Stimulated activated naive CD8-positive, alpha-beta T cell treated with anti-CD3 and anti-CD28 coated beads, Interleukin-15, Interleukin-2, amounts not matched to agents 100 ng/mL and 50 ng/mL, for 24 hours (primary cell): ENCODE measurements around the gene RHOT1.
"Not testable (repeated sequence)": the region's sequence is repeated elsewhere in the genome, so short reads cannot be mapped to it uniquely, and the experiment has no call there.

Experiments
- H3K27ac Mint-ChIP-seq: one replicate; pipeline ENCODE4 v1.8.0; 2021; ENCODE audit warnings: mild to moderate bottlenecking, mixed read lengths
- H3K27me3 Mint-ChIP-seq: one replicate; pipeline ENCODE4 v1.8.0; 2021; ENCODE audit warnings: mixed read lengths
- H3K36me3 Mint-ChIP-seq: one replicate; pipeline ENCODE4 v1.8.0; 2021; ENCODE audit warnings: low read depth, mixed read lengths
- H3K4me1 Mint-ChIP-seq: one replicate; pipeline ENCODE4 v1.8.0; 2021; ENCODE audit warnings: low read depth, mixed read lengths
- H3K4me3 Mint-ChIP-seq: one replicate; pipeline ENCODE4 v1.8.0; 2021; ENCODE audit warnings: mild to moderate bottlenecking, mixed read lengths
- H3K9me3 Mint-ChIP-seq: one replicate; pipeline ENCODE4 v1.8.0; 2021; ENCODE audit warnings: mixed read lengths

RHOT1 gene

GRCh38 chr17:32139504-32139903, 2.8 kb upstream of the RHOT1 start:
- not testable (repeated sequence) for H3K27me3 Mint-ChIP-seq, H3K27ac Mint-ChIP-seq, H3K36me3 Mint-ChIP-seq, H3K9me3 Mint-ChIP-seq, H3K4me3 Mint-ChIP-seq
- peaks cover 38% of the 10 kb centered on the region for H3K4me1 Mint-ChIP-seq

GRCh38 chr17:32141258-32141657, 1.0 kb upstream of the RHOT1 start:
- peaks cover 44% of the 10 kb centered on the region for H3K4me1 Mint-ChIP-seq
- peak overlapping the region; percentile 82 for H3K4me3 Mint-ChIP-seq
- no peaks in the 10 kb centered on the region for H3K9me3 Mint-ChIP-seq
- H3K36me3 Mint-ChIP-seq = peaks cover 4% of the 10 kb centered on the region
- peak overlapping the region; percentile 80 for H3K27ac Mint-ChIP-seq
- no peaks in the 10 kb centered on the region for H3K27me3 Mint-ChIP-seq

GRCh38 chr17:32141679-32142037, 644 bp upstream of the RHOT1 start:
- Mint-ChIP-seq H3K27me3 (no peaks in the 10 kb centered on the region), H3K27ac (peak overlapping the region; percentile 80), H3K4me1 (peaks cover 41% of the 10 kb centered on the region), H3K9me3 (no peaks in the 10 kb centered on the region), H3K4me3 (peak overlapping the region; percentile 82), H3K36me3 (peaks cover 4% of the 10 kb centered on the region)

GRCh38 chr17:32142857-32143526, 690 bp downstream of the RHOT1 start:
- H3K4me1 Mint-ChIP-seq = peaks cover 34% of the 10 kb centered on the region

GRCh38 chr17:32143527-32143870, 1.2 kb downstream of the RHOT1 start:
- Mint-ChIP-seq H3K36me3 (peaks cover 4% of the 10 kb centered on the region), H3K27ac (peak overlapping the region; percentile 90), H3K4me1 (peaks cover 37% of the 10 kb centered on the region), H3K27me3 (no peaks in the 10 kb centered on the region), H3K4me3 (peak overlapping the region; percentile 97), H3K9me3 (no peaks in the 10 kb centered on the region)

More at GRCh38 chr17:32142857-32143526, 690 bp downstream of the RHOT1 start:
- H3K27ac Mint-ChIP-seq = peak overlapping the region; percentile 90
- no peaks in the 10 kb centered on the region for H3K9me3 Mint-ChIP-seq
- peaks cover 4% of the 10 kb centered on the region for H3K36me3 Mint-ChIP-seq
- H3K27me3 Mint-ChIP-seq = no peaks in the 10 kb centered on the region
- peak overlapping the region; percentile 97 for H3K4me3 Mint-ChIP-seq

GRCh38 chr17:32144442-32144841, 2.1 kb downstream of the RHOT1 start:
- not testable (repeated sequence) for H3K27ac Mint-ChIP-seq, H3K4me3 Mint-ChIP-seq, H3K27me3 Mint-ChIP-seq, H3K9me3 Mint-ChIP-seq, H3K36me3 Mint-ChIP-seq
- peaks cover 33% of the 10 kb centered on the region for H3K4me1 Mint-ChIP-seq

- peaks cover 18% of the 10 kb centered on the region for H3K36me3 Mint-ChIP-seq
- no peak overlapping the region for H3K27ac Mint-ChIP-seq
- H3K9me3 Mint-ChIP-seq = no peaks in the 10 kb centered on the region
- H3K4me1 Mint-ChIP-seq = peaks cover 26% of the 10 kb centered on the region
- H3K4me3 Mint-ChIP-seq = no peak overlapping the region
- no peaks in the 10 kb centered on the region for H3K27me3 Mint-ChIP-seq
Observed at GRCh38 chr17:32148351-32148750, 6.0 kb downstream of the RHOT1 start.

- H3K4me1 Mint-ChIP-seq = peaks cover 17% of the 10 kb centered on the region
- no peaks in the 10 kb centered on the region for H3K27me3 Mint-ChIP-seq
- peaks cover 25% of the 10 kb centered on the region for H3K36me3 Mint-ChIP-seq
- H3K4me3 Mint-ChIP-seq = no peak overlapping the region
- no peak overlapping the region for H3K27ac Mint-ChIP-seq
- H3K9me3 Mint-ChIP-seq = no peaks in the 10 kb centered on the region
Observed at GRCh38 chr17:32150358-32150757, 8.1 kb downstream of the RHOT1 start.

GRCh38 chr17:32152130-32152529, 9.8 kb downstream of the RHOT1 start:
- Mint-ChIP-seq H3K4me1 (peaks cover 11% of the 10 kb centered on the region), H3K36me3 (peaks cover 22% of the 10 kb centered on the region), H3K4me3 (no peak overlapping the region), H3K27me3 (no peaks in the 10 kb centered on the region), H3K27ac (no peak overlapping the region), H3K9me3 (no peaks in the 10 kb centered on the region)

GRCh38 chr17:32155896-32156295, 13.6 kb downstream of the RHOT1 start:
- Mint-ChIP-seq H3K27ac (no peak overlapping the region), H3K4me3 (no peak overlapping the region), H3K4me1 (peaks cover 1% of the 10 kb centered on the region), H3K36me3 (peaks cover 26% of the 10 kb centered on the region), H3K27me3 (no peaks in the 10 kb centered on the region), H3K9me3 (no peaks in the 10 kb centered on the region)

- no peaks in the 10 kb centered on the region for H3K9me3 Mint-ChIP-seq
- no peaks in the 10 kb centered on the region for H3K27me3 Mint-ChIP-seq
- no peak overlapping the region for H3K27ac Mint-ChIP-seq
- peaks cover 31% of the 10 kb centered on the region for H3K36me3 Mint-ChIP-seq
- peaks cover 9% of the 10 kb centered on the region for H3K4me1 Mint-ChIP-seq
- H3K4me3 Mint-ChIP-seq = no peak overlapping the region
Observed at GRCh38 chr17:32156656-32157055, 14.4 kb downstream of the RHOT1 start.

- H3K4me3 Mint-ChIP-seq = no peak overlapping the region
- no peak overlapping the region for H3K27ac Mint-ChIP-seq
- no peaks in the 10 kb centered on the region for H3K9me3 Mint-ChIP-seq
- peaks cover 32% of the 10 kb centered on the region for H3K36me3 Mint-ChIP-seq
- H3K27me3 Mint-ChIP-seq = no peaks in the 10 kb centered on the region
- peaks cover 14% of the 10 kb centered on the region for H3K4me1 Mint-ChIP-seq
Observed at GRCh38 chr17:32157225-32157624, 14.9 kb downstream of the RHOT1 start.

- Mint-ChIP-seq H3K4me1 (peaks cover 17% of the 10 kb centered on the region), H3K4me3 (no peak overlapping the region), H3K27ac (no peak overlapping the region), H3K27me3 (no peaks in the 10 kb centered on the region), H3K9me3 (no peaks in the 10 kb centered on the region), H3K36me3 (peaks cover 25% of the 10 kb centered on the region)
Observed at GRCh38 chr17:32158870-32159585, 16.7 kb downstream of the RHOT1 start.

- H3K4me3 Mint-ChIP-seq = no peak overlapping the region
- no peaks in the 10 kb centered on the region for H3K9me3 Mint-ChIP-seq
- no peak overlapping the region for H3K27ac Mint-ChIP-seq
- H3K36me3 Mint-ChIP-seq = peaks cover 25% of the 10 kb centered on the region
- no peaks in the 10 kb centered on the region for H3K27me3 Mint-ChIP-seq
- H3K4me1 Mint-ChIP-seq = peaks cover 17% of the 10 kb centered on the region
Observed at GRCh38 chr17:32159586-32160438, 17.5 kb downstream of the RHOT1 start.

GRCh38 chr17:32160526-32160925, 18.2 kb downstream of the RHOT1 start:
- Mint-ChIP-seq H3K4me1 (peaks cover 17% of the 10 kb centered on the region), H3K9me3 (no peaks in the 10 kb centered on the region), H3K36me3 (peaks cover 25% of the 10 kb centered on the region), H3K27me3 (no peaks in the 10 kb centered on the region), H3K27ac (no peak overlapping the region), H3K4me3 (no peak overlapping the region)
